HEK293 (cell line): ENCODE data around the gene CARD14.

Source experiments
- BCL11B ChIP-seq: fragments of 450-650 bp; formaldehyde crosslinking; IDR thresholded peaks from 2 replicates; pipeline ENCODE4 v1.5.1; 2016; ENCODE audit warnings: low read depth, missing biosample characterization, missing genetic modification characterization
- HOXD13 ChIP-seq: sonication (generic); formaldehyde crosslinking; IDR thresholded peaks from 2 replicates; pipeline ENCODE4 v1.8.0; 2022; ENCODE audit warnings: missing genetic modification reagents, borderline replicate concordance
- IKZF3 ChIP-seq: fragments of 450-650 bp; IDR thresholded peaks from 2 replicates; pipeline ENCODE4 v1.5.0; 2018; ENCODE audit warnings: missing biosample characterization, mild to moderate bottlenecking, missing genetic modification characterization, moderate library complexity
- KLF17 ChIP-seq: fragments of 450-650 bp; formaldehyde crosslinking; IDR thresholded peaks from 2 replicates; pipeline ENCODE4 v1.5.1; 2016; ENCODE audit warnings: missing biosample characterization, missing genetic modification characterization
- KLF8 ChIP-seq: fragments of 450-650 bp; formaldehyde crosslinking; IDR thresholded peaks from 2 replicates; pipeline ENCODE4 v1.5.1; 2016; ENCODE audit warnings: missing biosample characterization, missing genetic modification characterization
- PRDM2 ChIP-seq: fragments of 450-650 bp; formaldehyde crosslinking; IDR thresholded peaks from 2 replicates; pipeline ENCODE4 v1.5.1; 2016; ENCODE audit warnings: missing biosample characterization, missing genetic modification characterization, borderline replicate concordance
- REPIN1 ChIP-seq: fragments of 450-650 bp; formaldehyde crosslinking; IDR thresholded peaks from 2 replicates; pipeline ENCODE4 v1.5.1; 2017; ENCODE audit warnings: missing biosample characterization, missing genetic modification characterization, low read depth
- SCRT1 ChIP-seq: fragments of 450-650 bp; formaldehyde crosslinking; IDR thresholded peaks from 2 replicates; pipeline ENCODE4 v1.5.1; 2016; ENCODE audit warnings: missing biosample characterization, missing genetic modification characterization, borderline replicate concordance
- YY1 ChIP-seq: fragments of 450-650 bp; formaldehyde crosslinking; IDR thresholded peaks from 2 replicates; pipeline ENCODE4 v1.5.1; 2018; ENCODE audit warnings: missing biosample characterization, missing genetic modification characterization
- ZBTB11 ChIP-seq: fragments of 450-650 bp; formaldehyde crosslinking; conservative IDR thresholded peaks from 2 replicates; pipeline ENCODE4 v1.5.1; 2016; ENCODE audit warnings: low read depth, missing biosample characterization, missing genetic modification characterization
- ZBTB17 ChIP-seq: fragments of 450-650 bp; formaldehyde crosslinking; IDR thresholded peaks from 2 replicates; pipeline ENCODE4 v1.5.1; 2016; ENCODE audit warnings: missing biosample characterization, missing genetic modification characterization
- ZBTB20 ChIP-seq: fragments of 450-650 bp; formaldehyde crosslinking; IDR thresholded peaks from 2 replicates; pipeline ENCODE4 v1.5.1; 2016; ENCODE audit warnings: missing biosample characterization, missing genetic modification characterization
- ZBTB48 ChIP-seq: fragments of 450-650 bp; formaldehyde crosslinking; IDR thresholded peaks from 2 replicates; pipeline ENCODE4 v1.5.1; 2016; ENCODE audit warnings: missing biosample characterization, missing genetic modification characterization
- ZBTB7A ChIP-seq: fragments of 450-650 bp; formaldehyde crosslinking; IDR thresholded peaks from 2 replicates; pipeline ENCODE4 v1.5.1; 2016; ENCODE audit warnings: low read depth, missing biosample characterization, missing genetic modification characterization
- ZBTB8A ChIP-seq: fragments of 450-650 bp; formaldehyde crosslinking; IDR thresholded peaks from 2 replicates; pipeline ENCODE4 v1.5.1; 2016; ENCODE audit warnings: missing biosample characterization, missing genetic modification characterization
- ZEB2 ChIP-seq: fragments of 450-650 bp; formaldehyde crosslinking; IDR thresholded peaks from 2 replicates; pipeline ENCODE4 v1.5.1; 2016; ENCODE audit warnings: missing biosample characterization, missing genetic modification characterization
- ZNF112 ChIP-seq: fragments of 450-650 bp; formaldehyde crosslinking; IDR thresholded peaks from 2 replicates; pipeline ENCODE4 v1.5.0; 2017; ENCODE audit warnings: missing biosample characterization, missing genetic modification characterization
- ZNF114 ChIP-seq: fragments of 450-650 bp; formaldehyde crosslinking; IDR thresholded peaks from 2 replicates; pipeline ENCODE4 v1.5.0; 2017; ENCODE audit warnings: missing biosample characterization, missing genetic modification characterization
- ZNF133 ChIP-seq: fragments of 450-650 bp; formaldehyde crosslinking; IDR thresholded peaks from 2 replicates; pipeline ENCODE4 v1.5.1; 2016; ENCODE audit warnings: missing biosample characterization, missing genetic modification characterization
- ZNF184 ChIP-seq: fragments of 450-650 bp; IDR thresholded peaks from 2 replicates; pipeline ENCODE4 v1.5.1; 2018; ENCODE audit warnings: missing biosample characterization, mild to moderate bottlenecking, missing genetic modification characterization
- ZNF2 ChIP-seq: fragments of 450-650 bp; formaldehyde crosslinking; IDR thresholded peaks from 2 replicates; pipeline ENCODE4 v1.5.1; 2016; ENCODE audit warnings: missing biosample characterization, missing genetic modification characterization
- ZNF324 ChIP-seq: fragments of 450-650 bp; formaldehyde crosslinking; IDR thresholded peaks from 2 replicates; pipeline ENCODE4 v1.5.1; 2016; ENCODE audit warnings: missing biosample characterization, missing genetic modification characterization
- ZNF341 ChIP-seq: fragments of 450-650 bp; formaldehyde crosslinking; IDR thresholded peaks from 2 replicates; pipeline ENCODE4; 2016; ENCODE audit warnings: low read depth, missing biosample characterization, missing genetic modification characterization
- ZNF548 ChIP-seq: fragments of 450-650 bp; formaldehyde crosslinking; IDR thresholded peaks from 2 replicates; pipeline ENCODE4 v1.5.1; 2016; ENCODE audit warnings: missing biosample characterization, missing genetic modification characterization
- ZNF561 ChIP-seq: fragments of 450-650 bp; IDR thresholded peaks from 2 replicates; pipeline ENCODE4 v1.5.1; 2018; ENCODE audit warnings: missing biosample characterization, missing genetic modification characterization, borderline replicate concordance
- ZNF600 ChIP-seq: fragments of 450-650 bp; formaldehyde crosslinking; IDR thresholded peaks from 2 replicates; pipeline ENCODE4 v1.5.1; 2016; ENCODE audit warnings: missing biosample characterization, missing genetic modification characterization
- ZNF610 ChIP-seq: fragments of 450-650 bp; formaldehyde crosslinking; IDR thresholded peaks from 2 replicates; pipeline ENCODE4 v1.5.1; 2016; ENCODE audit warnings: missing biosample characterization, missing genetic modification characterization, borderline replicate concordance
- ZNF621 ChIP-seq: fragments of 450-650 bp; formaldehyde crosslinking; IDR thresholded peaks from 2 replicates; pipeline ENCODE4 v1.5.1; 2017; ENCODE audit warnings: missing biosample characterization, missing genetic modification characterization

The CARD14 gene

GRCh38 chr17:80220054-80220735, 50.4 kb downstream of the CARD14 start, which contains the start of the genes SGSH and SLC26A11 (continued):
- TF ChIP-seq KLF8 (tag by site-specific recombination) (0 out of 2 replicates have a peak, but pooled peaks have one; percentile 50), ZNF341 (tag by site-specific recombination) (peak; percentile 29; the same call in 1 of the 2 replicates), ZEB2 (tag by site-specific recombination) (0 out of 2 replicates have a peak, but pooled peaks have one; percentile 33), IKZF3 (peak; percentile 43; the same call in 1 of the 2 replicates), ZNF600 (tag by site-specific recombination) (peak; percentile 65), ZBTB48 (tag by site-specific recombination) (0 out of 2 replicates have a peak, but pooled peaks have one; percentile 78), ZBTB11 (tag by site-specific recombination) (0 out of 2 replicates have a peak, but pooled peaks have one; percentile 11), ZNF2 (tag by site-specific recombination) (peak; percentile 59), ZNF114 (no peak), ZNF184 (tag by site-specific recombination) (no peak), ZNF112 (tag by site-specific recombination) (no peak), PRDM2 (tag by site-specific recombination) (no peak), ZBTB8A (tag by site-specific recombination) (peak; percentile 17; the same call in 1 of the 2 replicates), ZBTB17 (tag by site-specific recombination) (peak; percentile 35; the same call in 1 of the 2 replicates), ZNF324 (peak; percentile 46; the same call in 1 of the 2 replicates), ZNF610 (tag by site-specific recombination) (0 out of 2 replicates have a peak, but pooled peaks have one; percentile 48), ZBTB7A (tag by site-specific recombination) (peak; percentile 81), BCL11B (tag by site-specific recombination) (0 out of 2 replicates have a peak, but pooled peaks have one; percentile 13), ZNF133 (tag by site-specific recombination) (0 out of 2 replicates have a peak, but pooled peaks have one; percentile 9), HOXD13 (CRISPR knock-in tag) (no peak), ZNF548 (no peak), ZBTB20 (tag by site-specific recombination) (peak; percentile 59; the same call in 1 of the 2 replicates), REPIN1 (tag by site-specific recombination) (peak; percentile 32; the same call in 1 of the 2 replicates), ZNF561 (no peak), ZNF621 (tag by site-specific recombination) (no peak), KLF17 (tag by site-specific recombination) (0 out of 2 replicates have a peak, but pooled peaks have one; percentile 19), YY1 (tag by site-specific recombination) (peak; percentile 78), SCRT1 (tag by site-specific recombination) (no peak)
